Liver (tissue), 9 donors: ENCODE data around the gene EZR. TPM values are rescaled to one million over a fixed set of nuclear protein-coding genes. Genes with fewer than 3 reads are reported as not detected.

Experiments
- DNase-seq: peaks from one replicate; pipeline ENCODE4 v3.0.0-alpha.2; 2017; ENCODE audit warnings: low spot score
- H3K27ac ChIP-seq, 2 donors: one replicate each; pipeline ENCODE4 v1.7.0; 2013; ENCODE audit warnings: inconsistent platforms in 2 of 2, low read length in 2 of 2, control low read depth in 1 of 2, low read depth in 1 of 2, mild to moderate bottlenecking in 1 of 2
- H3K27me3 ChIP-seq, 4 donors: one replicate each; pipeline versions ENCODE4 v1.6.1 to v1.7.0; 2013; ENCODE audit warnings: low read length in 3 of 4, inconsistent platforms in 1 of 4, mild to moderate bottlenecking in 1 of 4, moderate library complexity in 1 of 4; ENCODE audit not compliant: control insufficient read depth in 4 of 4, insufficient read depth in 4 of 4
- H3K36me3 ChIP-seq, 4 donors: one replicate each; pipeline versions ENCODE4 v1.6.1 to v1.7.0; 2013; ENCODE audit warnings: low read length in 3 of 4, mild to moderate bottlenecking in 3 of 4, low read depth in 1 of 4, moderate library complexity in 1 of 4; ENCODE audit not compliant: control insufficient read depth in 4 of 4, insufficient read depth in 3 of 4
- H3K4me1 ChIP-seq, 4 donors: one replicate each; pipeline versions ENCODE4 v1.6.1 to v1.7.0; 2013; ENCODE audit warnings: low read length in 3 of 4, mild to moderate bottlenecking in 3 of 4, moderate library complexity in 1 of 4; ENCODE audit not compliant: control insufficient read depth in 4 of 4, insufficient read depth in 4 of 4
- H3K4me3 ChIP-seq, 3 donors: one replicate each; pipeline versions ENCODE4 v1.6.1 to v1.7.0; 2013; ENCODE audit warnings: low read length in 3 of 3, control low read depth in 1 of 3, low read depth in 1 of 3, mild to moderate bottlenecking in 1 of 3
- H3K9ac ChIP-seq, 2 donors: one replicate each; pipeline ENCODE4 v1.7.0; 2013; ENCODE audit warnings: low read length in 2 of 2, mild to moderate bottlenecking in 2 of 2, moderate library complexity in 2 of 2, control low read depth in 1 of 2, low read depth in 1 of 2
- H3K9me3 ChIP-seq, 4 donors: one replicate each; pipeline versions ENCODE4 v1.6.1 to v1.7.0; 2013; ENCODE audit warnings: low read length in 3 of 4; ENCODE audit not compliant: control insufficient read depth in 4 of 4
- CTCF ChIP-seq: fragments of 150-350 bp; IDR thresholded peaks from 2 replicates; pipeline ENCODE4 v1.5.1; 2017; ENCODE audit warnings: improper control_type of control experiment, low read depth, low read length; ENCODE audit not compliant: missing input control
- GABPA ChIP-seq, 2 donors: IDR thresholded peaks in 1 of 2; conservative IDR thresholded peaks in 1 of 2; 2 replicates each; pipeline ENCODE4 v1.6.1; 2016; ENCODE audit warnings: antibody characterized with exemption in 2 of 2, mild to moderate bottlenecking in 1 of 2, moderate library complexity in 1 of 2
- HNF4A ChIP-seq, 2 donors: conservative IDR thresholded peaks; 2 replicates each; pipeline ENCODE4 v1.6.1; 2016; ENCODE audit warnings: antibody characterized with exemption in 2 of 2, mild to moderate bottlenecking in 2 of 2
- HNF4G ChIP-seq: IDR thresholded peaks from 2 replicates; pipeline ENCODE4 v1.6.1; 2016; ENCODE audit warnings: antibody characterized with exemption
- JUND ChIP-seq, 2 donors: IDR thresholded peaks; 2 replicates each; pipeline ENCODE4 v1.6.1; 2016; ENCODE audit warnings: antibody characterized with exemption in 2 of 2
- RAD21 ChIP-seq, 2 donors: IDR thresholded peaks; 2 replicates each; pipeline ENCODE4 v1.6.1; 2016; ENCODE audit warnings: antibody characterized with exemption in 2 of 2, mild to moderate bottlenecking in 2 of 2
- YY1 ChIP-seq: IDR thresholded peaks from 2 replicates; pipeline ENCODE4 v1.6.1; 2016; ENCODE audit warnings: antibody characterized with exemption, mild to moderate bottlenecking
- WGBS: extraction: QIAGEN DNeasy Blood & Tissue Kit; methylation state at CpG from one replicate; pipeline ENCODE4 v1.1.7; 2013; 5-methylcytosine and 5-hydroxymethylcytosine counted together
- polyA plus RNA-seq, 2 donors: library from polyadenylated mRNA; stranded (reverse) in 1 of 2; unstranded in 1 of 2; fragments of 200-250 nt in 1 of 2; fragments of >200 nt in 1 of 2; fragmentation: Nextera tagmentation in 1 of 2; extraction: Ambion mirVana in 1 of 2; gene quantifications; one replicate each; pipeline versions ENCODE4 v1.2.1 to v1.2.3, GENCODE V29; 2013 to 2015
- total RNA-seq, 2 donors: library from RNA; depleted of rRNA; stranded (reverse); fragments of >200 nt; gene quantifications; one replicate each; pipeline ENCODE4 v1.2.3, GENCODE V29; 2014
- TF ChIP-seq, protein P1 (sequence below): IDR thresholded peaks from 2 replicates; pipeline ENCODE4 v1.6.1; 2016; ENCODE audit warnings: antibody characterized with exemption
- TF ChIP-seq, protein P2 (sequence below): IDR thresholded peaks from 2 replicates; pipeline ENCODE4 v1.6.1; 2016; ENCODE audit warnings: antibody characterized with exemption, mild to moderate bottlenecking
- donor health status: healthy.
- donor health status: healthy.
- donor health status: healthy.
- donor health status: healthy.
- donor health status: healthy.

The EZR gene
- total and polyA plus RNA-seq, 4 donors: 22.0 to 35.4 (median 25.4) TPM

DNA sequence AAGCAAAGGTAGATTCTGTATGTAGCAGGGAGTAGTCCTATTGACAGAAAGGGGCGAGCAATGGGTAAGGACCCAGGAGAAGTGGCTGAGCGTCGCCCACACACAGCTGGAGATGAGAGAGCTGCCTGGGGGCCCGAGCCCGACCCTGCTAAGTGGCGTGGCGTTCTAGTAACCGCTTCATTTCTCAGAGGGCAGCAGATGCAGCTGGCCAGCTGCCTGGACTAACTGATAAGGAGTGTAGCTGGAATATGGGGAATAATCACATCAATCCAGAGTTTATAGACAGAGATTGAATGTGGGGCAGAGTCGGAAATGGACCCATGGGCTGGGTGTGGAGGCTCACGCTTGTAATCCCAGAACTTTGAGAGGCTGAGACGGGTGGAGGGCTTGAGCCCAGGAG lies 64.4 kb downstream of the EZR start:
- TF ChIP-seq GABPA (IDR thresholded peaks at IDR 0.05 in 1 of 2, conservative IDR thresholded peaks at IDR 0.05 in 1 of 2) (no peak), HNF4G (no peak), YY1 (no peak)
- no peak overlapping the region for H3K27ac ChIP-seq
- 89% methylated on average over 11 of the region's 11 CpGs for WGBS

DNA sequence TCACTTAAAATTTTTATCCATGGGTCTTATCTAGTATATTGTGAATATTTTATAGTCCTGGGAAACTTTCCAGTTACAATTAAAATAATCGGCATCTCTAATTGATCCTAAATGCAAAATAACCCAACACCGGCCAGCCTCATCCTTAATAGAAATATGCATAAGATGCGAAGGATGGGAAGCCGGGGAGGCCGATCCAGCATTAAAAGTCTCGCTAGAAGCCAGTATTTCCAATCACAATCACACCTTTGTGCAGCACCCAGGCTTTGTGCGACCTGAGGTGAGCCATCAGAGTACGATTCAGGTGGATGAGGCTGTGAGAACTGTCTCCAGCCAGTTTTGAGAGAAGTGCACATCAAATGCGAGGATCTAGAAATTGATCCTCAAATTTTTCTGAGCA lies 65.4 kb downstream of the EZR start:
- H3K9ac ChIP-seq: no peak overlapping the region
- 97% methylated on average over 9 of the region's 9 CpGs for WGBS
- no peaks in the 10 kb centered on the region for H3K9me3 ChIP-seq
- peaks cover 0 to 4% (median 0%) of the 10 kb centered on the region in 4 donors for H3K4me1 ChIP-seq
- no peaks in the 10 kb centered on the region for H3K27me3 ChIP-seq
- H3K4me3 ChIP-seq: no peak overlapping the region
- H3K36me3 ChIP-seq: no peaks in the 10 kb centered on the region
- no peak overlapping the region for H3K27ac ChIP-seq
- no peak for DNase-seq
- TF ChIP-seq HNF4A (conservative IDR thresholded peaks at IDR 0.05): no peak
- no peak for TF ChIP-seq JUND (IDR thresholded peaks at IDR 0.05)
- no peak for TF ChIP-seq CTCF
- TF ChIP-seq, protein P1, sequence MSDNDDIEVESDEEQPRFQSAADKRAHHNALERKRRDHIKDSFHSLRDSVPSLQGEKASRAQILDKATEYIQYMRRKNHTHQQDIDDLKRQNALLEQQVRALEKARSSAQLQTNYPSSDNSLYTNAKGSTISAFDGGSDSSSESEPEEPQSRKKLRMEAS: no peak
- TF ChIP-seq RAD21 (IDR thresholded peaks at IDR 0.05): no peak
- TF ChIP-seq GABPA (IDR thresholded peaks at IDR 0.05 in 1 of 2, conservative IDR thresholded peaks at IDR 0.05 in 1 of 2): no peak
- TF ChIP-seq, protein P2, sequence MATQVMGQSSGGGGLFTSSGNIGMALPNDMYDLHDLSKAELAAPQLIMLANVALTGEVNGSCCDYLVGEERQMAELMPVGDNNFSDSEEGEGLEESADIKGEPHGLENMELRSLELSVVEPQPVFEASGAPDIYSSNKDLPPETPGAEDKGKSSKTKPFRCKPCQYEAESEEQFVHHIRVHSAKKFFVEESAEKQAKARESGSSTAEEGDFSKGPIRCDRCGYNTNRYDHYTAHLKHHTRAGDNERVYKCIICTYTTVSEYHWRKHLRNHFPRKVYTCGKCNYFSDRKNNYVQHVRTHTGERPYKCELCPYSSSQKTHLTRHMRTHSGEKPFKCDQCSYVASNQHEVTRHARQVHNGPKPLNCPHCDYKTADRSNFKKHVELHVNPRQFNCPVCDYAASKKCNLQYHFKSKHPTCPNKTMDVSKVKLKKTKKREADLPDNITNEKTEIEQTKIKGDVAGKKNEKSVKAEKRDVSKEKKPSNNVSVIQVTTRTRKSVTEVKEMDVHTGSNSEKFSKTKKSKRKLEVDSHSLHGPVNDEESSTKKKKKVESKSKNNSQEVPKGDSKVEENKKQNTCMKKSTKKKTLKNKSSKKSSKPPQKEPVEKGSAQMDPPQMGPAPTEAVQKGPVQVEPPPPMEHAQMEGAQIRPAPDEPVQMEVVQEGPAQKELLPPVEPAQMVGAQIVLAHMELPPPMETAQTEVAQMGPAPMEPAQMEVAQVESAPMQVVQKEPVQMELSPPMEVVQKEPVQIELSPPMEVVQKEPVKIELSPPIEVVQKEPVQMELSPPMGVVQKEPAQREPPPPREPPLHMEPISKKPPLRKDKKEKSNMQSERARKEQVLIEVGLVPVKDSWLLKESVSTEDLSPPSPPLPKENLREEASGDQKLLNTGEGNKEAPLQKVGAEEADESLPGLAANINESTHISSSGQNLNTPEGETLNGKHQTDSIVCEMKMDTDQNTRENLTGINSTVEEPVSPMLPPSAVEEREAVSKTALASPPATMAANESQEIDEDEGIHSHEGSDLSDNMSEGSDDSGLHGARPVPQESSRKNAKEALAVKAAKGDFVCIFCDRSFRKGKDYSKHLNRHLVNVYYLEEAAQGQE: no peak

More for the DNA sequence above, 64.4 kb downstream of the EZR start:
- H3K4me1 ChIP-seq: peaks cover 0 to 4% (median 0%) of the 10 kb centered on the region in 4 donors
- no peaks in the 10 kb centered on the region for H3K36me3 ChIP-seq
- no peaks in the 10 kb centered on the region for H3K27me3 ChIP-seq
- no peak for DNase-seq
- no peak overlapping the region for H3K4me3 ChIP-seq
- H3K9me3 ChIP-seq: no peaks in the 10 kb centered on the region
- H3K9ac ChIP-seq: no peak overlapping the region

GRCh38 chr6:158752613-158753012 lies 66.6 kb downstream of the EZR start:
- WGBS: 68% methylated on average over 3 of the region's 3 CpGs
- Histone ChIP-seq H3K36me3 (no peaks in the 10 kb centered on the region), H3K9me3 (no peaks in the 10 kb centered on the region), H3K4me1 (peaks cover 0 to 4% (median 0%) of the 10 kb centered on the region in 4 donors), H3K9ac (no peak overlapping the region), H3K4me3 (no peak overlapping the region), H3K27ac (no peak overlapping the region), H3K27me3 (no peaks in the 10 kb centered on the region)
- no peak for DNase-seq
- TF ChIP-seq HNF4A (conservative IDR thresholded peaks at IDR 0.05) (no peak), RAD21 (IDR thresholded peaks at IDR 0.05) (peak in 1 of 2 donors; percentile 8)
